Peyer's patch (tissue), 4 donors: ENCODE measurements around the gene ETV3. TPM values are rescaled to one million over a fixed set of nuclear protein-coding genes. Genes with fewer than 3 reads are reported as not detected.

Experiments
- DNase-seq, 3 donors: peaks; one replicate each; pipeline ENCODE4 v3.0.0-alpha.2; 2017 to 2019
- H3K27ac ChIP-seq, 4 donors: fragments of 200-600 bp; sonication (generic); one replicate each; pipeline ENCODE4 v1.5.1; 2016 to 2019
- H3K27me3 ChIP-seq, 2 donors: fragments of 200-600 bp; sonication (generic); one replicate each; pipeline ENCODE4 v1.5.1; 2019
- H3K36me3 ChIP-seq, 3 donors: fragments of 200-600 bp; sonication (generic); one replicate each; pipeline ENCODE4 v1.5.1; 2016 to 2019
- H3K4me1 ChIP-seq, 4 donors: fragments of 200-600 bp; sonication (generic); one replicate each; pipeline ENCODE4 v1.5.1; 2016 to 2019
- H3K4me3 ChIP-seq, 4 donors: fragments of 200-600 bp; sonication (generic); 1 replicate in 3 of 4; 2 replicates in 1 of 4; pipeline ENCODE4 v1.5.1; 2016 to 2019; ENCODE audit warnings: mild to moderate bottlenecking in 1 of 4
- H3K9me3 ChIP-seq, 4 donors: fragments of 200-600 bp; sonication (generic); one replicate each; pipeline ENCODE4 v1.5.1; 2016 to 2019; ENCODE audit warnings: mild to moderate bottlenecking in 1 of 4
- CTCF ChIP-seq, 6 experiments: fragments of 450-650 bp in 4 of 6; fragments of 200-600 bp in 2 of 6; sonication (generic) in 1 of 6; IDR thresholded peaks; one replicate each; pipeline ENCODE4 v1.5.1; 2017 to 2019; ENCODE audit warnings: antibody characterized with exemption in 6 of 6, mild to moderate bottlenecking in 3 of 6, moderate library complexity in 1 of 6
- POLR2A ChIP-seq, 2 donors: fragments of 450-650 bp; IDR thresholded peaks; one replicate each; pipeline ENCODE4 v1.5.1; 2017; ENCODE audit warnings: antibody characterized with exemption in 2 of 2, mild to moderate bottlenecking in 2 of 2, moderate library complexity in 2 of 2
- total RNA-seq, 4 donors: library from RNA; depleted of rRNA; stranded (reverse); fragments of >200 nt; gene quantifications; one replicate each; pipeline ENCODE4 v1.1.0, GENCODE V29; 2016

The ETV3 gene
- total RNA-seq, 4 donors from 2014 or later = 10.7 to 25.8 (median 20.2) TPM

- peaks cover 0 to 10% (median 0%) of the 10 kb centered on the region in 3 donors for H3K36me3 ChIP-seq
- H3K27me3 ChIP-seq = no peaks in the 10 kb centered on the region
- H3K4me1 ChIP-seq = no peaks in the 10 kb centered on the region
- no peak overlapping the region for H3K27ac ChIP-seq
- H3K9me3 ChIP-seq = no peaks in the 10 kb centered on the region
- no peak overlapping the region for H3K4me3 ChIP-seq
- peak in 2 of 3 donors; percentile 32 to 49 for DNase-seq
- TF ChIP-seq CTCF (IDR thresholded peaks at IDR 0.05) (no peak), POLR2A (IDR thresholded peaks at IDR 0.05) (no peak)
These were observed 20.6 kb downstream of the ETV3 start for GRCh38 chr1:157117527-157118057.

- H3K36me3 ChIP-seq = peaks cover 0 to 2% (median 0%) of the 10 kb centered on the region in 3 donors
- no peak overlapping the region for H3K4me3 ChIP-seq
- no peak for DNase-seq
- no peaks in the 10 kb centered on the region for H3K9me3 ChIP-seq
- no peaks in the 10 kb centered on the region for H3K27me3 ChIP-seq
- H3K4me1 ChIP-seq = no peaks in the 10 kb centered on the region
- TF ChIP-seq POLR2A (IDR thresholded peaks at IDR 0.05) = no peak
- no peak for TF ChIP-seq CTCF (IDR thresholded peaks at IDR 0.05)
- H3K27ac ChIP-seq = no peak overlapping the region
These were observed 21.5 kb downstream of the ETV3 start for GRCh38 chr1:157116737-157117103.

- H3K36me3 ChIP-seq = no peaks in the 10 kb centered on the region
- H3K27ac ChIP-seq = no peak overlapping the region
- H3K9me3 ChIP-seq = no peaks in the 10 kb centered on the region
- no peaks in the 10 kb centered on the region for H3K27me3 ChIP-seq
- TF ChIP-seq POLR2A (IDR thresholded peaks at IDR 0.05) (no peak), CTCF (IDR thresholded peaks at IDR 0.05) (no peak)
- H3K4me3 ChIP-seq = no peak overlapping the region
- H3K4me1 ChIP-seq = no peaks in the 10 kb centered on the region
- peak in 1 of 3 donors; percentile 39 for DNase-seq
These were observed 22.1 kb downstream of the ETV3 start for GRCh38 chr1:157115851-157116736.

GRCh38 chr1:157115429-157115838 lies 22.8 kb downstream of the ETV3 start:
- Histone ChIP-seq H3K27me3 (no peaks in the 10 kb centered on the region), H3K36me3 (no peaks in the 10 kb centered on the region), H3K9me3 (no peaks in the 10 kb centered on the region), H3K4me3 (no peak overlapping the region), H3K4me1 (no peaks in the 10 kb centered on the region), H3K27ac (no peak overlapping the region)
- no peak for TF ChIP-seq POLR2A (IDR thresholded peaks at IDR 0.05)
- TF ChIP-seq CTCF (IDR thresholded peaks at IDR 0.05) = no peak
- DNase-seq = peak in 1 of 3 donors; percentile 15

GRCh38 chr1:157114183-157115121 lies 23.7 kb downstream of the ETV3 start:
- TF ChIP-seq CTCF (IDR thresholded peaks at IDR 0.05) (no peak), POLR2A (IDR thresholded peaks at IDR 0.05) (no peak)
- H3K4me3 ChIP-seq = no peak overlapping the region
- no peaks in the 10 kb centered on the region for H3K27me3 ChIP-seq
- DNase-seq = peak in 1 of 3 donors; percentile 30
- no peaks in the 10 kb centered on the region for H3K9me3 ChIP-seq
- no peaks in the 10 kb centered on the region for H3K36me3 ChIP-seq
- no peak overlapping the region for H3K27ac ChIP-seq
- H3K4me1 ChIP-seq = no peaks in the 10 kb centered on the region
